Ascending aorta (tissue), 2 donors: Measurements from ENCODE around the gene AGO4. TPM values are rescaled to one million over a fixed set of nuclear protein-coding genes. Genes with fewer than 3 reads are reported as not detected.

ENCODE experiments used
- DNase-seq, 2 donors: peaks; one replicate each; pipeline ENCODE4 v3.0.0-alpha.2; 2019; ENCODE audit warnings: low spot score in 2 of 2
- H3K27ac ChIP-seq, 2 donors: fragments of 200-600 bp; sonication (generic); one replicate each; pipeline ENCODE4 v1.5.1; 2016 to 2017; ENCODE audit warnings: mild to moderate bottlenecking in 1 of 2
- H3K27me3 ChIP-seq: fragments of 200-600 bp; sonication (generic); one replicate; pipeline ENCODE4 v1.5.1; 2017
- H3K36me3 ChIP-seq, 2 donors: fragments of 200-600 bp; sonication (generic); one replicate each; pipeline ENCODE4 v1.5.1; 2016
- H3K4me1 ChIP-seq, 2 donors: fragments of 200-600 bp; sonication (generic); one replicate each; pipeline ENCODE4 v1.5.1; 2016 to 2017; ENCODE audit warnings: mild to moderate bottlenecking in 1 of 2
- H3K4me3 ChIP-seq, 2 donors: fragments of 200-600 bp; sonication (generic); one replicate each; pipeline ENCODE4 v1.5.1; 2016 to 2017; ENCODE audit warnings: mild to moderate bottlenecking in 1 of 2
- H3K9me3 ChIP-seq, 2 donors: fragments of 200-600 bp; sonication (generic); one replicate each; pipeline ENCODE4 v1.5.1; 2016
- intact Hi-C: fragments of 100-400 bp; cut with DNase I; formaldehyde crosslinking; loops from one replicate; pipeline ENCODE4 v1.15.1; 2023
- total RNA-seq: library from RNA; depleted of rRNA; stranded (reverse); fragments of >200 nt; gene quantifications from one replicate; pipeline ENCODE4 v1.1.0, GENCODE V29; 2016
- TF ChIP-seq, protein P1 (sequence below), 3 experiments: fragments of 200-600 bp in 2 of 3; fragments of 450-650 bp in 1 of 3; sonication (generic) in 2 of 3; IDR thresholded peaks; one replicate each; pipeline ENCODE4 v1.5.1; 2016 to 2019; ENCODE audit warnings: antibody characterized with exemption in 3 of 3, mild to moderate bottlenecking in 1 of 3, moderate library complexity in 1 of 3

The AGO4 gene
- 40.4 TPM for total RNA-seq

DNA sequence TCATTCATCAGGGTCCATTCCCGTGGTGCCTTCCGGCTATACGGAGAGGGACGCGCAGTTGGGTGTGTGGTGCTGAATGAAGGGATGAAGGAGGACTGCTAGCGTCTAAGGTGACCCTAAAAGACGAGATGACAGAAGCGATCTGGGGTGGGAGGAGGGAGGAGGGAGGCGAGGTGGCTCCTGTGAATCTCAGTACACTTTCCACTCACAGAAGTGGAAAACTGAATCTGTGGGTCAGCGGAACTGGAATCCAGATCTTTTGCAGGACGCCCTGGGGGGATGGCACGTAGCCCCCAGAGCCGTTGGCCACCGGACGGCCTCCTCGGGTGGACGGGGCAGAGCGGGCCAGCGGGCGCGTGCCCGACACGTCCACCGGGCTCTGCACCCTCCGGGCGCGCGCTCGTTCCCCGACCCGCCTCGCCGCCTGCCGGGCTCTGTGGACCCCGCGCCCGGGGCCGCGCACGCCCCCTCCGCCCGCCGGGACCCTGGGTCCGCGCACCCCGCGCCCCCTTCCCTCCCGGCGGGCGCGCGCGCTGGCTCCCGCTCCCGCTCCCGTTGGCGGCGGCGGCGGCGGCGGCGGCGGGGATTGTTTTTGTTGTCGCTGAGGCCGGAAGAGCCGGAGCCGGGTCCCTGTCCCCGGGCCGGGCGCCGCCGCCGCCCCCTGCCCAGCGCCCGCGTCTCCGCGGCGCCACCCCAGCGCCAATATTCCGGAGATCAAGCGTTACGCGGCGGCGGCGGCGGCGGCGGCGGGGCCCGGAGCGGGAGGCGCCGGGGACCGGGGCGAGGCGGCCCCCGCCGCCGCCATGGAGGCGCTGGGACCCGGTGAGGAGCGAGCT, at the start of gene AGO4:
Gene AGO4, plus strand, starts transcription at position 403 of the 836 bp plus-strand sequence. Its CDS starts 401 bp downstream, at position 804.
- peaks cover 0 to 7% of the 10 kb centered on the region in 2 donors for H3K4me1 ChIP-seq
- no peaks in the 10 kb centered on the region for H3K9me3 ChIP-seq
- H3K36me3 ChIP-seq: no peaks in the 10 kb centered on the region
- H3K27me3 ChIP-seq: no peaks in the 10 kb centered on the region
- H3K27ac ChIP-seq: peak within 1 kb of the TSS; percentile 90 to 97
- peak within 1 kb of the TSS; percentile 83 to 99 for H3K4me3 ChIP-seq
- peak; percentile 18 to 82 for DNase-seq
- intact Hi-C loops: loop anchor here (2.0 kb wide), 1 partner anchor 75 kb away; the partner anchor contains the start of gene AGO1
- TF ChIP-seq, protein P1, sequence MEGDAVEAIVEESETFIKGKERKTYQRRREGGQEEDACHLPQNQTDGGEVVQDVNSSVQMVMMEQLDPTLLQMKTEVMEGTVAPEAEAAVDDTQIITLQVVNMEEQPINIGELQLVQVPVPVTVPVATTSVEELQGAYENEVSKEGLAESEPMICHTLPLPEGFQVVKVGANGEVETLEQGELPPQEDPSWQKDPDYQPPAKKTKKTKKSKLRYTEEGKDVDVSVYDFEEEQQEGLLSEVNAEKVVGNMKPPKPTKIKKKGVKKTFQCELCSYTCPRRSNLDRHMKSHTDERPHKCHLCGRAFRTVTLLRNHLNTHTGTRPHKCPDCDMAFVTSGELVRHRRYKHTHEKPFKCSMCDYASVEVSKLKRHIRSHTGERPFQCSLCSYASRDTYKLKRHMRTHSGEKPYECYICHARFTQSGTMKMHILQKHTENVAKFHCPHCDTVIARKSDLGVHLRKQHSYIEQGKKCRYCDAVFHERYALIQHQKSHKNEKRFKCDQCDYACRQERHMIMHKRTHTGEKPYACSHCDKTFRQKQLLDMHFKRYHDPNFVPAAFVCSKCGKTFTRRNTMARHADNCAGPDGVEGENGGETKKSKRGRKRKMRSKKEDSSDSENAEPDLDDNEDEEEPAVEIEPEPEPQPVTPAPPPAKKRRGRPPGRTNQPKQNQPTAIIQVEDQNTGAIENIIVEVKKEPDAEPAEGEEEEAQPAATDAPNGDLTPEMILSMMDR (IDR thresholded peaks at IDR 0.05): peak in 1 of 3 experiments; percentile 7

DNA sequence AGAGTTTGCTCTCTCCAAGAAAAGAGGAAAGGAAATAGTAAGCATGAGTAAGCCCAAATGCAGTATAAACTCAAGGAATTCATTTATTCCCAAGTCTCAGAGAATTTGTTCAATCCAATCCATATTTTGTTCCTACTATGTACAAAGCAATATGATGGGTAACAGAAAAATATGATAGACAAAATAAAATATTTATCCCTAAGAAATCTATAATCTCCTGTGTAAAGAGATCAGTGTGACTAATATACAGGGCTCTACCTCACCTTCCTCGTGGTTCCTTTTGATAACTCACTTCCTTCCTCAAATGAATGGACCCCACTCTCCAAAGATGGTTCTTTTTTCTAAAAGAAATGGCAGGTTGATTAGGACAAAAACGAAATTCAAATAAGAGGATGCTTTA, 45.7 kb upstream of the AGO4 start:
- Histone ChIP-seq H3K4me3 (no peak overlapping the region), H3K4me1 (no peaks in the 10 kb centered on the region), H3K36me3 (no peaks in the 10 kb centered on the region), H3K9me3 (no peaks in the 10 kb centered on the region), H3K27ac (no peak overlapping the region), H3K27me3 (no peaks in the 10 kb centered on the region)
- TF ChIP-seq, protein P1 (IDR thresholded peaks at IDR 0.05): no peak
- intact Hi-C loops: no loop called here
- no peak for DNase-seq

DNA sequence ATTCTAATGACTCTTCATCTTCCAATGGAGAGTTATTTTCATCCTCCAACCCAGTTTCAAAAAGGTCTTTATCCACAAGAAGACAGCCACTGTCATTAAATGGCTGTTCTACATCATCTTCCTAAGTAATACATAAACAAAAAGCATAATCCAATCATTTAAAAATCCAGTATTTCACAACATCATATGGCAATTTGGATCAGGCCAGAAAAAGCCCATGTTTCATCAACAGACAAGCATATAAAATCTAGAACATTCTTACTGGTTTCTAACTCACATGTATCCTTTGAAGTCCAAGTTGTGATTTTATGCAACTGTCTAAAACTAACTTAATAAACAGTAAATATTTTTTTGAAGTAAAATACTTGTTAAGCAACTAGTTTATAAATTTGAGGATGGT, 44.6 kb upstream of the AGO4 start:
- TF ChIP-seq, protein P1 (IDR thresholded peaks at IDR 0.05): no peak
- no peaks in the 10 kb centered on the region for H3K9me3 ChIP-seq
- no peak for DNase-seq
- no peaks in the 10 kb centered on the region for H3K36me3 ChIP-seq
- H3K27me3 ChIP-seq: no peaks in the 10 kb centered on the region
- no peak overlapping the region for H3K27ac ChIP-seq
- intact Hi-C loops: no loop called here
- no peak overlapping the region for H3K4me3 ChIP-seq
- H3K4me1 ChIP-seq: no peaks in the 10 kb centered on the region

DNA sequence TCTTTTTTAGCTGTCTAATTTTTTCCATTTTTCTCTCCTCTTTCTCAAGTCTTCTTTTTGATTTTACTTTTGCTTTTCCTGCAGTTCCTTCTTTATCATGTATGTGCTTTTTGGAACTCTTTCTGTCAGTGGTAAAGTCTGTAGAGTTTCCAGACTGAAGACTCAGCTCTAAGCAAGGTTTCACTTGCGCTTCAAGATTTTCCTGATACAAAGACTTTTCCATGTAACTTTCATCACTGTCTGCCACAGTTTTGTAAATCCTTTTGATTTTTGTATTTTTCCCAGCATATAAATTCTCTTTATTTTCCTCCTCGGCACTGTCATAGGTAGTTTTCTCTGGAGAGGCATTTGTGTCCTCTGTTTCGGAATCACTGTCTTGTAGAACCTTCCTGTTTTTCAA, 43.5 kb upstream of the AGO4 start:
- no peaks in the 10 kb centered on the region for H3K9me3 ChIP-seq
- H3K27me3 ChIP-seq: no peaks in the 10 kb centered on the region
- no peak for DNase-seq
- no peaks in the 10 kb centered on the region for H3K36me3 ChIP-seq
- H3K4me1 ChIP-seq: peaks cover 0 to 4% of the 10 kb centered on the region in 2 donors
- TF ChIP-seq, protein P1 (IDR thresholded peaks at IDR 0.05): no peak
- H3K27ac ChIP-seq: no peak overlapping the region
- H3K4me3 ChIP-seq: no peak overlapping the region
- intact Hi-C loops: no loop called here

DNA sequence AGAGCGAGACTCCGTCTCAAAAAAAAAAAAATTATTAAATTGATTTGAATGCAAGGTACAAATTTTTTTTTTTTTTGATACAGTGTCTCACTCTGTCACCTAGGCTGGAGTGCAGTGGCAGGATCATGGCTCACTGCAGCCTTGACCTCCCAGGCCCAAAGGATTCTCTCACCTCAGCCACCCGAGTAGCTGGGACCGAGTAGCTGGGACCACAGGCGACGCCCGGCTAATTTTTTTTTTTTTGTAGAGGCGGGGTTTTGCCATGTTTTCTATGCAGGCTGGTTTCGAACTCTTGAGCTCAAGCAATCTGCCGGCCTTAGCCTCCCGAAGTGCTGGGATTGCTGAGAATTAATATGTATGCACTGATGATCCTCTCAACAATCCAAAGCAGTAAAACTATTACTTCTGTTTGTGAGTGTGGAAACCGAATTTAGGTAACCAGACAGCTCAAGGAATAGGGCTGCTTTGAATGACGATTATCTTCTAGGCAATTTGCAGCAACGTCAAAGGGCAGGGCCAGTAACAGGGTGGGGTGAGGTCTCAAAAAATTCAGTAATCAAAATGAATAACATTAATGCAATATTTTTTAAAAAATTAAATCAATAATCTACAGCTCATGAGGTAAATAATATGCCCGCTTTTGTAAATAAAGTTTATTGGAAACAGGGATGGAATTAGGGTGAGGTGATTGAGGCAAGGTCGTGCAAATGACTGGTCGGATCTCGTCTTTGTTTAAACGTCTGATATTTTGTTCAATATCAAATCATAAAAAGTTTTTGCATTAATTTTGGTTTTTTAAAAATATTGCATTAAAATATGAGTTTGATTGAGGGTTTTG, 39.2 kb upstream of the AGO4 start:
- Histone ChIP-seq H3K36me3 (no peaks in the 10 kb centered on the region), H3K27me3 (no peaks in the 10 kb centered on the region), H3K9me3 (no peaks in the 10 kb centered on the region), H3K27ac (peak overlapping the region in 1 of 2 donors; percentile 73), H3K4me1 (peaks cover 0 to 4% of the 10 kb centered on the region in 2 donors), H3K4me3 (peak overlapping the region; percentile 60 to 93)
- intact Hi-C loops: no loop called here
- no peak for DNase-seq
- TF ChIP-seq, protein P1 (IDR thresholded peaks at IDR 0.05): no peak
